ENCODE data around the gene PRR30. TPM values are rescaled to one million over a fixed set of nuclear protein-coding genes. Genes with fewer than 3 reads are reported as not detected.
"Not testable (repeated sequence)": the region's sequence is repeated elsewhere in the genome, so short reads cannot be mapped to it uniquely, and the experiment has no call there.

Gene PRR30
- total RNA-seq, 1 donor from 2014 or later, result not detected

- Mint-ChIP-seq H3K4me1 (ENCODE audit: low read depth) (peaks cover 12% of the 10 kb centered on the region), H3K4me3 (ENCODE audit: low read depth) (peak within 1 kb of the TSS; percentile 77), H3K27ac (peak within 1 kb of the TSS; percentile 36), H3K9me3 (no peaks in the 10 kb centered on the region), H3K27me3 (ENCODE audit: low read depth) (peaks cover 39% of the 10 kb centered on the region), H3K36me3 (ENCODE audit: low read depth) (no peaks in the 10 kb centered on the region)
- DNase-seq (ENCODE audit: low spot score), result no peak
- intact Hi-C loops (cut with micrococcal nuclease), result no loop called here
These were observed 20.5 kb downstream of the PRR30 start, which contains the start of gene CGREF1 for GRCh38 chr2:27118525-27119329. CGREF1 (minus strand) TSS chr2:27119128; CDS start chr2:27104366, 14,762 bp downstream.

GRCh38 chr2:27117995-27118524 lies 21.1 kb downstream of the PRR30 start:
- peak overlapping the region; percentile 62 for H3K4me3 Mint-ChIP-seq (ENCODE audit: low read depth)
- peaks cover 8% of the 10 kb centered on the region for H3K4me1 Mint-ChIP-seq (ENCODE audit: low read depth)
- no peaks in the 10 kb centered on the region for H3K36me3 Mint-ChIP-seq (ENCODE audit: low read depth)
- intact Hi-C loops (cut with micrococcal nuclease), result no loop called here
- H3K9me3 Mint-ChIP-seq, result no peaks in the 10 kb centered on the region
- DNase-seq (ENCODE audit: low spot score), result no peak
- no peak overlapping the region for H3K27ac Mint-ChIP-seq
- peaks cover 37% of the 10 kb centered on the region for H3K27me3 Mint-ChIP-seq (ENCODE audit: low read depth)

GRCh38 chr2:27115519-27115918 lies 23.7 kb downstream of the PRR30 start:
- H3K4me3 Mint-ChIP-seq (ENCODE audit: low read depth), result no peak overlapping the region
- H3K27me3 Mint-ChIP-seq (ENCODE audit: low read depth), result peaks cover 25% of the 10 kb centered on the region
- H3K36me3 Mint-ChIP-seq (ENCODE audit: low read depth), result no peaks in the 10 kb centered on the region
- no peaks in the 10 kb centered on the region for H3K9me3 Mint-ChIP-seq
- no peak overlapping the region for H3K27ac Mint-ChIP-seq
- no peak for DNase-seq (ENCODE audit: low spot score)
- H3K4me1 Mint-ChIP-seq (ENCODE audit: low read depth), result peaks cover 5% of the 10 kb centered on the region
- intact Hi-C loops (cut with micrococcal nuclease), result no loop called here

- H3K36me3 Mint-ChIP-seq (ENCODE audit: low read depth); H3K9me3 Mint-ChIP-seq; intact Hi-C loops (cut with micrococcal nuclease); H3K27ac Mint-ChIP-seq; H3K4me3 Mint-ChIP-seq (ENCODE audit: low read depth); DNase-seq (ENCODE audit: low spot score); H3K27me3 Mint-ChIP-seq (ENCODE audit: low read depth); H3K4me1 Mint-ChIP-seq (ENCODE audit: low read depth): not testable (repeated sequence)
These were observed 27.7 kb downstream of the PRR30 start for GRCh38 chr2:27111392-27112078.

- intact Hi-C loops (cut with micrococcal nuclease); H3K27me3 Mint-ChIP-seq (ENCODE audit: low read depth); H3K4me3 Mint-ChIP-seq (ENCODE audit: low read depth); DNase-seq (ENCODE audit: low spot score); H3K4me1 Mint-ChIP-seq (ENCODE audit: low read depth); H3K27ac Mint-ChIP-seq; H3K36me3 Mint-ChIP-seq (ENCODE audit: low read depth); H3K9me3 Mint-ChIP-seq: not testable (repeated sequence)
These were observed 28.4 kb downstream of the PRR30 start for GRCh38 chr2:27110603-27111352.

- Mint-ChIP-seq H3K9me3 (no peaks in the 10 kb centered on the region), H3K36me3 (ENCODE audit: low read depth) (no peaks in the 10 kb centered on the region), H3K27ac (no peak overlapping the region), H3K4me3 (ENCODE audit: low read depth) (no peak overlapping the region), H3K27me3 (ENCODE audit: low read depth) (peaks cover 6% of the 10 kb centered on the region), H3K4me1 (ENCODE audit: low read depth) (no peaks in the 10 kb centered on the region)
- intact Hi-C loops (cut with micrococcal nuclease), result no loop called here
- no peak for DNase-seq (ENCODE audit: low spot score)
These were observed 30.1 kb downstream of the PRR30 start for GRCh38 chr2:27109083-27109482.

- H3K4me3 Mint-ChIP-seq (ENCODE audit: low read depth), result no peak overlapping the region
- DNase-seq (ENCODE audit: low spot score), result no peak
- no peaks in the 10 kb centered on the region for H3K4me1 Mint-ChIP-seq (ENCODE audit: low read depth)
- peaks cover 6% of the 10 kb centered on the region for H3K27me3 Mint-ChIP-seq (ENCODE audit: low read depth)
- no peaks in the 10 kb centered on the region for H3K36me3 Mint-ChIP-seq (ENCODE audit: low read depth)
- H3K9me3 Mint-ChIP-seq, result no peaks in the 10 kb centered on the region
- intact Hi-C loops (cut with micrococcal nuclease), result no loop called here
- no peak overlapping the region for H3K27ac Mint-ChIP-seq
These were observed 31.0 kb downstream of the PRR30 start for GRCh38 chr2:27108221-27108620.

GRCh38 chr2:27105981-27106380 lies 33.2 kb downstream of the PRR30 start:
- H3K9me3 Mint-ChIP-seq, result no peaks in the 10 kb centered on the region
- no peak overlapping the region for H3K27ac Mint-ChIP-seq
- H3K36me3 Mint-ChIP-seq (ENCODE audit: low read depth), result no peaks in the 10 kb centered on the region
- intact Hi-C loops (cut with micrococcal nuclease), result no loop called here
- peaks cover 5% of the 10 kb centered on the region for H3K27me3 Mint-ChIP-seq (ENCODE audit: low read depth)
- H3K4me3 Mint-ChIP-seq (ENCODE audit: low read depth), result no peak overlapping the region
- DNase-seq (ENCODE audit: low spot score), result no peak
- no peaks in the 10 kb centered on the region for H3K4me1 Mint-ChIP-seq (ENCODE audit: low read depth)

- Mint-ChIP-seq H3K4me3 (ENCODE audit: low read depth) (no peak overlapping the region), H3K9me3 (no peaks in the 10 kb centered on the region), H3K27me3 (ENCODE audit: low read depth) (no peaks in the 10 kb centered on the region), H3K27ac (no peak overlapping the region), H3K36me3 (ENCODE audit: low read depth) (no peaks in the 10 kb centered on the region), H3K4me1 (ENCODE audit: low read depth) (no peaks in the 10 kb centered on the region)
- no peak for DNase-seq (ENCODE audit: low spot score)
- intact Hi-C loops (cut with micrococcal nuclease), result no loop called here
These were observed 36.9 kb downstream of the PRR30 start for GRCh38 chr2:27102329-27102728.

- H3K36me3 Mint-ChIP-seq (ENCODE audit: low read depth), result no peaks in the 10 kb centered on the region
- no peak for DNase-seq (ENCODE audit: low spot score)
- no peak overlapping the region for H3K27ac Mint-ChIP-seq
- intact Hi-C loops (cut with micrococcal nuclease), result no loop called here
- no peak overlapping the region for H3K4me3 Mint-ChIP-seq (ENCODE audit: low read depth)
- no peaks in the 10 kb centered on the region for H3K27me3 Mint-ChIP-seq (ENCODE audit: low read depth)
- no peaks in the 10 kb centered on the region for H3K9me3 Mint-ChIP-seq
- peaks cover 9% of the 10 kb centered on the region for H3K4me1 Mint-ChIP-seq (ENCODE audit: low read depth)
These were observed 39.2 kb downstream of the PRR30 start for GRCh38 chr2:27100036-27100435.

GRCh38 chr2:27099334-27099955 lies 39.8 kb downstream of the PRR30 start:
- DNase-seq (ENCODE audit: low spot score), result no peak
- intact Hi-C loops (cut with micrococcal nuclease), result loop anchor here (5.0 kb wide), 1 partner anchor 93 kb away; no protein-coding TSS in a partner anchor
- no peaks in the 10 kb centered on the region for H3K27me3 Mint-ChIP-seq (ENCODE audit: low read depth)
- H3K4me3 Mint-ChIP-seq (ENCODE audit: low read depth), result no peak overlapping the region
- H3K36me3 Mint-ChIP-seq (ENCODE audit: low read depth), result no peaks in the 10 kb centered on the region
- no peak overlapping the region for H3K27ac Mint-ChIP-seq
- H3K9me3 Mint-ChIP-seq, result no peaks in the 10 kb centered on the region
- peaks cover 9% of the 10 kb centered on the region for H3K4me1 Mint-ChIP-seq (ENCODE audit: low read depth)

GRCh38 chr2:27097341-27097740 lies 41.9 kb downstream of the PRR30 start:
- intact Hi-C loops (cut with micrococcal nuclease), result loop anchor here (2.0 to 5.0 kb wide), 2 partner anchors 95 to 183 kb away; no protein-coding TSS in a partner anchor
- no peaks in the 10 kb centered on the region for H3K36me3 Mint-ChIP-seq (ENCODE audit: low read depth)

More at GRCh38 chr2:27097341-27097740, 41.9 kb downstream of the PRR30 start:
- Mint-ChIP-seq H3K4me1 (ENCODE audit: low read depth) (peaks cover 9% of the 10 kb centered on the region), H3K4me3 (ENCODE audit: low read depth) (no peak overlapping the region), H3K27me3 (ENCODE audit: low read depth) (no peaks in the 10 kb centered on the region), H3K9me3 (no peaks in the 10 kb centered on the region), H3K27ac (no peak overlapping the region)
- DNase-seq (ENCODE audit: low spot score), result no peak
